Activated naive CD4-positive, alpha-beta T cell treated with anti-CD3 and anti-CD28 coated beads, Interleukin-2, amount 50 U/mL, for 24 hours (primary cell): ENCODE data around the gene BRCC3.

ENCODE experiments used
- H3K27ac Mint-ChIP-seq: one replicate; pipeline ENCODE4 v1.8.0; 2021; ENCODE audit warnings: mild to moderate bottlenecking, mixed read lengths
- H3K27me3 Mint-ChIP-seq: one replicate; pipeline ENCODE4 v1.8.0; 2021; ENCODE audit warnings: mixed read lengths
- H3K36me3 Mint-ChIP-seq: one replicate; pipeline ENCODE4 v1.8.0; 2021; ENCODE audit warnings: mixed read lengths
- H3K4me1 Mint-ChIP-seq: one replicate; pipeline ENCODE4 v1.8.0; 2021; ENCODE audit warnings: mixed read lengths
- H3K4me3 Mint-ChIP-seq: one replicate; pipeline ENCODE4 v1.8.0; 2021; ENCODE audit warnings: mild to moderate bottlenecking, mixed read lengths
- H3K9me3 Mint-ChIP-seq: one replicate; pipeline ENCODE4 v1.8.0; 2021; ENCODE audit warnings: mixed read lengths

BRCC3 gene

GRCh38 chrX:155148724-155149537 is 77.6 kb downstream of the BRCC3 start:
- Mint-ChIP-seq H3K36me3 (no peaks in the 10 kb centered on the region), H3K27ac (no peak overlapping the region), H3K27me3 (no peaks in the 10 kb centered on the region), H3K9me3 (no peaks in the 10 kb centered on the region), H3K4me1 (no peaks in the 10 kb centered on the region), H3K4me3 (no peak overlapping the region)

- Mint-ChIP-seq H3K27me3 (no peaks in the 10 kb centered on the region), H3K9me3 (no peaks in the 10 kb centered on the region), H3K4me3 (no peak overlapping the region), H3K36me3 (no peaks in the 10 kb centered on the region), H3K27ac (no peak overlapping the region), H3K4me1 (no peaks in the 10 kb centered on the region)
These were observed 98.6 kb downstream of the BRCC3 start for GRCh38 chrX:155169881-155170280.
